Hepatocyte (in vitro differentiated cells): Measurements from ENCODE around the gene ALDH1B1.

Source experiments
- CTCF ChIP-seq: fragments of 200-600 bp; sonication (generic); IDR thresholded peaks from 2 replicates; pipeline ENCODE4 v1.5.1; 2016; ENCODE audit warnings: antibody characterized with exemption, mild to moderate bottlenecking; ENCODE audit not compliant: poor library complexity
- EZH2 ChIP-seq: fragments of 200-600 bp; sonication (generic); IDR thresholded peaks from 2 replicates; pipeline ENCODE4 v1.6.1; 2016; ENCODE audit warnings: antibody characterized with exemption, mild to moderate bottlenecking, borderline replicate concordance
- EZH2phosphoT487 ChIP-seq: fragments of 200-600 bp; sonication (generic); IDR thresholded peaks from one replicate; pipeline ENCODE4 v1.6.1; 2018; ENCODE audit warnings: antibody characterized with exemption, mild to moderate bottlenecking, low read depth, moderate library complexity; ENCODE audit not compliant: unreplicated experiment, severe bottlenecking

- TF ChIP-seq EZH2phosphoT487, result no peak
- TF ChIP-seq CTCF, result no peak
- no peak for TF ChIP-seq EZH2
Observed at GRCh38 chr9:38421498-38422211, 29.2 kb downstream of the ALDH1B1 start.
